GM12872 (cell line): Measurements from ENCODE around the gene HSPA4.

ENCODE experiments used
- TF ChIP-seq, protein P1 (sequence below): IDR thresholded peaks from 3 replicates; pipeline ENCODE4 v1.5.1; 2011; ENCODE audit warnings: low read depth, mild to moderate bottlenecking, low read length, moderate library complexity; ENCODE audit not compliant: insufficient read depth

The HSPA4 gene

DNA sequence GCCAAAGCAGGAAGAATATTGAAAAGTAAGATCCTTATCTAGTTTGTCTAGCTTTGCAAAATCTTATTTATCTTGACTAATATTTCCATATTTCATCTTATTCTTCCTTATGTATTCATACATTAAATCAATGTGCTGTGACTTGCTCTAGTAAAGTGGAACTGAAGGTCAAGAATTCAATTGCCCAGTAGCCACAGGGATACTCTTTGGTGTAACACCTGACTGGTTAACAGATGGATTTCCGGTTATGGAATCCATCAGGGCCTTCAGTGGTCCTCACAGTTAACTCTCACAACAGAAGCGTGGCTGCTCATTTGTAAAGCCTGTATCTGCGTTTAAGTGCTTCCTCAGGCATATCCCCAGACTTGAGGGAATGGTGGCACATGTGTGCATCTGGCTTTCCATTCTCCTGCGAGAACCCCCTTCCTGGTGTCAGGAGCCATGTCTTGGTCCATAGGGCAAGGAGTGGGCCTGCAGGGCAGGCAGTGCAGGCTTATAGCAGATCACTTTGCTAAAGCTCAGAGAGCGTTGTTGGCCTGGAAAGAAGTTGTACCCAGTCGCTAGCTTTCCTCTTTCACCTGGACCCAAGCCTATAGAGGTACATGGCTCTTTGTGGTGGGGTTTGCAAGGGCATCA, 99.2 kb downstream of the HSPA4 start:
- TF ChIP-seq, protein P1, sequence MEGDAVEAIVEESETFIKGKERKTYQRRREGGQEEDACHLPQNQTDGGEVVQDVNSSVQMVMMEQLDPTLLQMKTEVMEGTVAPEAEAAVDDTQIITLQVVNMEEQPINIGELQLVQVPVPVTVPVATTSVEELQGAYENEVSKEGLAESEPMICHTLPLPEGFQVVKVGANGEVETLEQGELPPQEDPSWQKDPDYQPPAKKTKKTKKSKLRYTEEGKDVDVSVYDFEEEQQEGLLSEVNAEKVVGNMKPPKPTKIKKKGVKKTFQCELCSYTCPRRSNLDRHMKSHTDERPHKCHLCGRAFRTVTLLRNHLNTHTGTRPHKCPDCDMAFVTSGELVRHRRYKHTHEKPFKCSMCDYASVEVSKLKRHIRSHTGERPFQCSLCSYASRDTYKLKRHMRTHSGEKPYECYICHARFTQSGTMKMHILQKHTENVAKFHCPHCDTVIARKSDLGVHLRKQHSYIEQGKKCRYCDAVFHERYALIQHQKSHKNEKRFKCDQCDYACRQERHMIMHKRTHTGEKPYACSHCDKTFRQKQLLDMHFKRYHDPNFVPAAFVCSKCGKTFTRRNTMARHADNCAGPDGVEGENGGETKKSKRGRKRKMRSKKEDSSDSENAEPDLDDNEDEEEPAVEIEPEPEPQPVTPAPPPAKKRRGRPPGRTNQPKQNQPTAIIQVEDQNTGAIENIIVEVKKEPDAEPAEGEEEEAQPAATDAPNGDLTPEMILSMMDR = no peak

DNA sequence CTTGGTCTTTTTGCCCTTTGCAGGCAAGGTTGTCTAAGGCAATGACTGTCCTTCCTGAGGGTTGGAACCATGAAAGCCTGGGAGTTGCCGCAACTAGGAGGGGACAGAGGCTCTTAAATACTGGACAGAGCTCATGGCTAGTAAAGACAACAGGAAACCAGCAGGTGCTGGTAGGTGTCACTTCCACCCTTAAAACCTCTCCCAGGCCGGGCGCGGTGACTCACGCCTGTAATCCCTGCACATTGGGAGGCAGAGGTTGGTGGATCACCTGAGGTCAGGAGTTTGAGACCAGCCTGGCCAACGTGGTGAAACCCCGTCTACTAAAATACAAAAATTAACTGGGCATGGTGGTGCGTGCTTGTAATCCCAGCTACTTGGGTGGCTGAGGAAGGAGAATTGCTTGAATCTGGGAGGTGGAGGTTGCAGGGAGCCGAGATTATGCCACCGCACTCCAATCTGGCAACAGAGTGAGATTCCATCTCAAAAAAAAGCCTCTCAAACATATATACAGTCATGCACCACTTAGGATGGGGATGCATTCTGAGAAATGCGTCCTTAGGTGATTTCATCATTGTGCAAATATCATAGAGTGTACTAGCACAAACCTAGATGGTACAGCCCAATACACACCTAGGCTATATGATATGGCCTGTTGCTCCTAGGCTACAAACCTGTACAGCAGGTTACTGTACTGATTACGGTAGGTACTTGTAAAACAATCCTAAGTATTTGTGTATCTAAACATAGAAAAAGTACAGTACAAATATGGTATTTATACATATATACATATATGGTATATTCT, 102.7 kb downstream of the HSPA4 start:
- TF ChIP-seq, protein P1 = no peak

DNA sequence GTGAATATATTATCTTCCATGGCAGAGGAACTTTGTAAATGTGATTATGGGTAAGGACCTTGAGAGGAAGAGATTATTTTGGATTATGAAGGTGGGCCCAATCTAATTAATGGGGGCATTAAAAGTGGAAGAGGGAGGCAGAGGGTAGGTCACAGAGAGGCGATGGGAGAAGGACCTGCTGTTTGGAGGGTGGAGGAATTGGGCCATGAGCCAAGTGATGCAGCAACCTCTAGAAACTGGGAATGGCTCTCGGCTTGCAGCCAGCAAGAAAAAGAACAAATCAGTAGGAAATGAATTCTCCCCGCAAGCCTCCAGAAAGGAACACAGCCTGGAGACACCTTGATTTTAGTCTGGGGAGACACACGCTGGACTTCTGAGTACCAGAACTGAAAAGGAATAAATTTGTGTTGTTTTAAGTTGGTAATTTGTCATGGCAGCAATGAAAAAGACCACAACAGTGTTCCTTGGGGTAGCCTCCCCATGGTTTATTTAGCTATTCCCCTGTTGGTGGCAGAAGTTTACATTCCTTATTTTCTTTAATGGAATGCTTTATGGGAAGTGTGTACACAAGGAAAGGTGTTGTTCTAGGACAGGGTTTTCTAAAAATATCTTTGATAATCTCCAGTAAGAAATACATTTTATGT, 103.6 kb downstream of the HSPA4 start:
- TF ChIP-seq, protein P1 = no peak
